Fibroblast of lung (primary cell): ENCODE measurements around the gene TIMM22. TPM values are rescaled to one million over a fixed set of nuclear protein-coding genes. Genes with fewer than 3 reads are reported as not detected.
A peak's percentile ranks its signal among the peaks of the same experiment; 100 is the strongest.

Experiments used
- DNase-seq, 2 donors: peaks; one replicate each; pipeline versions ENCODE4 v3.0.0 to v3.0.0-alpha.2; 2010; ENCODE audit warnings: low read depth in 2 of 2
- H2AFZ ChIP-seq: 2 replicates; pipeline ENCODE4 v1.5.1; 2012; ENCODE audit warnings: low read length, control low read depth, inconsistent platforms
- H3K27ac ChIP-seq: 2 replicates; pipeline ENCODE4 v1.5.1; 2011; ENCODE audit warnings: low read length, control low read depth; ENCODE audit not compliant: insufficient read depth
- H3K27me3 ChIP-seq: 2 replicates; pipeline ENCODE4 v1.5.1; 2011; ENCODE audit warnings: mild to moderate bottlenecking, low read length; ENCODE audit not compliant: control insufficient read depth, insufficient read depth
- H3K36me3 ChIP-seq: 2 replicates; pipeline ENCODE4 v1.5.1; 2011; ENCODE audit warnings: low read length; ENCODE audit not compliant: control insufficient read depth, insufficient read depth
- H3K4me1 ChIP-seq: 2 replicates; pipeline ENCODE4 v1.5.1; 2011; ENCODE audit warnings: low read length; ENCODE audit not compliant: control insufficient read depth, insufficient read depth; ENCODE audit errors: extremely low read depth
- H3K4me2 ChIP-seq: 2 replicates; pipeline ENCODE4 v1.5.1; 2011; ENCODE audit warnings: low read length, control low read depth; ENCODE audit not compliant: insufficient read depth; ENCODE audit errors: extremely low read depth
- H3K4me3 ChIP-seq, 4 experiments: fragments of 200-600 bp in 1 of 4; sonication (generic) in 1 of 4; replicated peaks in 1 of 4; 2 replicates each; pipeline ENCODE4 v1.5.1; 2011 to 2016; ENCODE audit warnings: low read length in 4 of 4, low read depth in 3 of 4, mild to moderate bottlenecking in 3 of 4, control low read depth in 2 of 4, inconsistent platforms in 1 of 4, mixed read lengths in 1 of 4; ENCODE audit not compliant: insufficient read depth in 1 of 4; ENCODE audit errors: control extremely low read depth in 1 of 4
- H3K79me2 ChIP-seq: 2 replicates; pipeline ENCODE4 v1.5.1; 2012; ENCODE audit warnings: mild to moderate bottlenecking, low read length, inconsistent platforms; ENCODE audit not compliant: control insufficient read depth, insufficient read depth
- H3K9ac ChIP-seq: 2 replicates; pipeline ENCODE4 v1.5.1; 2011; ENCODE audit warnings: mild to moderate bottlenecking, low read length, control low read depth; ENCODE audit not compliant: insufficient read depth
- H3K9me3 ChIP-seq: 2 replicates; pipeline ENCODE4 v1.5.1; 2012; ENCODE audit warnings: low read depth, low read length; ENCODE audit not compliant: control insufficient read depth, insufficient read depth
- H4K20me1 ChIP-seq: 2 replicates; pipeline ENCODE4 v1.5.1; 2011; ENCODE audit warnings: low read length; ENCODE audit not compliant: control insufficient read depth, insufficient read depth; ENCODE audit errors: extremely low read depth
- EZH2 ChIP-seq: IDR thresholded peaks from 2 replicates; pipeline ENCODE4 v1.5.1; 2012; ENCODE audit warnings: low read length, control low read depth, mild to moderate bottlenecking; ENCODE audit errors: missing control alignments
- polyA plus RNA-seq, 2 donors: library from polyadenylated mRNA; depleted of rRNA in 1 of 2; stranded (reverse) in 1 of 2; unstranded in 1 of 2; fragments of >200 nt; gene quantifications; 2 replicates each; pipeline ENCODE4 v1.2.1, GENCODE V29; 2011 to 2012; ENCODE audit warnings: missing spikeins in 1 of 2
- total RNA-seq: library from RNA; depleted of rRNA; stranded (reverse); fragments of >200 nt; gene quantifications from 2 replicates; pipeline ENCODE4 v1.2.1, GENCODE V29; 2014
- TF ChIP-seq, protein P1 (sequence below), 2 donors: IDR thresholded peaks in 1 of 2; conservative IDR thresholded peaks in 1 of 2; 1 replicate in 1 of 2; 2 replicates in 1 of 2; pipeline ENCODE4 v1.5.1; 2011 to 2012; ENCODE audit warnings: low read length in 2 of 2, control low read depth in 1 of 2, inconsistent platforms in 1 of 2, low read depth in 1 of 2, mild to moderate bottlenecking in 1 of 2

TIMM22 gene
- total and polyA plus RNA-seq, 2 donors (not counting 1 experiment from before 2014, with no cell fraction given): 13.4 to 17.4 TPM

GRCh38 chr17:958712-959451 lies 38.0 kb upstream of the TIMM22 start:
- DNase-seq: peak in 1 of 2 donors; percentile 37
- TF ChIP-seq, protein P1, sequence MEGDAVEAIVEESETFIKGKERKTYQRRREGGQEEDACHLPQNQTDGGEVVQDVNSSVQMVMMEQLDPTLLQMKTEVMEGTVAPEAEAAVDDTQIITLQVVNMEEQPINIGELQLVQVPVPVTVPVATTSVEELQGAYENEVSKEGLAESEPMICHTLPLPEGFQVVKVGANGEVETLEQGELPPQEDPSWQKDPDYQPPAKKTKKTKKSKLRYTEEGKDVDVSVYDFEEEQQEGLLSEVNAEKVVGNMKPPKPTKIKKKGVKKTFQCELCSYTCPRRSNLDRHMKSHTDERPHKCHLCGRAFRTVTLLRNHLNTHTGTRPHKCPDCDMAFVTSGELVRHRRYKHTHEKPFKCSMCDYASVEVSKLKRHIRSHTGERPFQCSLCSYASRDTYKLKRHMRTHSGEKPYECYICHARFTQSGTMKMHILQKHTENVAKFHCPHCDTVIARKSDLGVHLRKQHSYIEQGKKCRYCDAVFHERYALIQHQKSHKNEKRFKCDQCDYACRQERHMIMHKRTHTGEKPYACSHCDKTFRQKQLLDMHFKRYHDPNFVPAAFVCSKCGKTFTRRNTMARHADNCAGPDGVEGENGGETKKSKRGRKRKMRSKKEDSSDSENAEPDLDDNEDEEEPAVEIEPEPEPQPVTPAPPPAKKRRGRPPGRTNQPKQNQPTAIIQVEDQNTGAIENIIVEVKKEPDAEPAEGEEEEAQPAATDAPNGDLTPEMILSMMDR (conservative IDR thresholded peaks at IDR 0.05 in 1 of 2, IDR thresholded peaks at IDR 0.05 in 1 of 2; ENCODE audit: low read depth in 1 of 2, low read length in 2 of 2): no peak
- TF ChIP-seq EZH2: no peak
- Histone ChIP-seq H3K36me3 (peaks cover 2% of the 10 kb centered on the region), H3K4me3 (no peak overlapping the region), H3K9me3 (no peaks in the 10 kb centered on the region), H3K4me1 (peaks cover 7% of the 10 kb centered on the region), H4K20me1 (no peaks in the 10 kb centered on the region), H3K9ac (no peak overlapping the region), H3K27me3 (no peaks in the 10 kb centered on the region), H3K79me2 (peaks cover 5% of the 10 kb centered on the region), H2AFZ (no peak overlapping the region), H3K27ac (no peak overlapping the region), H3K4me2 (no peak overlapping the region)

DNA sequence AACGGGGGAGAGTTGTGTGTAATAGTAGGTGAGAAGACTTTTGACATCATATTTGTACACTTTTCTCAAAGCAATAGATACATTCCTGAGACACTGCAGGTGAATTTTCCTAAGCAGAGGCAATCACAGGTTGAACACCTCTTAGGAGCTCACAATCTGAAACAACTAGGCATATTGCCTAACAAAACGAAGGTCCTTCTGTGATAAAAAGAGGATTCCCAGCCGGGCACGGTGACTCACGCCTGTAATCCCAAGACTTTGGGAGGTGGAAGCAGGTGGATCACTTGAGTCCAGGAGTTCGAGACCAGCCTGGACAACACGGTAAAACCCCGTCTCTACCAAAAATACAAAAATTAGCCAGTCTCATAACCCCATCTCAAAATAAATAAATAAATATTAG lies 34.8 kb upstream of the TIMM22 start:
- H4K20me1 ChIP-seq: no peaks in the 10 kb centered on the region
- no peak for DNase-seq
- peaks cover 2% of the 10 kb centered on the region for H3K4me1 ChIP-seq
- H3K4me3 ChIP-seq: no peak overlapping the region
- no peaks in the 10 kb centered on the region for H3K9me3 ChIP-seq
- no peaks in the 10 kb centered on the region for H3K27me3 ChIP-seq
- no peak overlapping the region for H3K9ac ChIP-seq
- no peak overlapping the region for H3K27ac ChIP-seq
- H3K4me2 ChIP-seq: no peak overlapping the region
- peaks cover 11% of the 10 kb centered on the region for H3K79me2 ChIP-seq
- H2AFZ ChIP-seq: no peak overlapping the region
- TF ChIP-seq EZH2: no peak
- TF ChIP-seq, protein P1 (conservative IDR thresholded peaks at IDR 0.05 in 1 of 2, IDR thresholded peaks at IDR 0.05 in 1 of 2; ENCODE audit: low read depth in 1 of 2, low read length in 2 of 2): no peak
- peaks cover 2% of the 10 kb centered on the region for H3K36me3 ChIP-seq

GRCh38 chr17:962670-963069 lies 34.3 kb upstream of the TIMM22 start:
- Histone ChIP-seq H3K27me3 (no peaks in the 10 kb centered on the region), H3K9me3 (no peaks in the 10 kb centered on the region), H3K4me1 (peaks cover 2% of the 10 kb centered on the region), H3K36me3 (peaks cover 2% of the 10 kb centered on the region), H3K4me2 (no peak overlapping the region), H3K27ac (no peak overlapping the region), H3K9ac (no peak overlapping the region), H4K20me1 (no peaks in the 10 kb centered on the region), H3K79me2 (peaks cover 14% of the 10 kb centered on the region), H2AFZ (no peak overlapping the region), H3K4me3 (no peak overlapping the region)
- no peak for DNase-seq
- TF ChIP-seq, protein P1 (conservative IDR thresholded peaks at IDR 0.05 in 1 of 2, IDR thresholded peaks at IDR 0.05 in 1 of 2; ENCODE audit: low read depth in 1 of 2, low read length in 2 of 2): no peak
- no peak for TF ChIP-seq EZH2
